ENCODE data around the gene NRF1.

The NRF1 gene

GRCh38 chr7:129785685-129786514 lies 174.4 kb downstream of the NRF1 start:
- DNase-seq (ENCODE audit: insufficient read length, low spot score), result no peak
- TF ChIP-seq, protein P1, sequence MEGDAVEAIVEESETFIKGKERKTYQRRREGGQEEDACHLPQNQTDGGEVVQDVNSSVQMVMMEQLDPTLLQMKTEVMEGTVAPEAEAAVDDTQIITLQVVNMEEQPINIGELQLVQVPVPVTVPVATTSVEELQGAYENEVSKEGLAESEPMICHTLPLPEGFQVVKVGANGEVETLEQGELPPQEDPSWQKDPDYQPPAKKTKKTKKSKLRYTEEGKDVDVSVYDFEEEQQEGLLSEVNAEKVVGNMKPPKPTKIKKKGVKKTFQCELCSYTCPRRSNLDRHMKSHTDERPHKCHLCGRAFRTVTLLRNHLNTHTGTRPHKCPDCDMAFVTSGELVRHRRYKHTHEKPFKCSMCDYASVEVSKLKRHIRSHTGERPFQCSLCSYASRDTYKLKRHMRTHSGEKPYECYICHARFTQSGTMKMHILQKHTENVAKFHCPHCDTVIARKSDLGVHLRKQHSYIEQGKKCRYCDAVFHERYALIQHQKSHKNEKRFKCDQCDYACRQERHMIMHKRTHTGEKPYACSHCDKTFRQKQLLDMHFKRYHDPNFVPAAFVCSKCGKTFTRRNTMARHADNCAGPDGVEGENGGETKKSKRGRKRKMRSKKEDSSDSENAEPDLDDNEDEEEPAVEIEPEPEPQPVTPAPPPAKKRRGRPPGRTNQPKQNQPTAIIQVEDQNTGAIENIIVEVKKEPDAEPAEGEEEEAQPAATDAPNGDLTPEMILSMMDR (IDR thresholded peaks at IDR 0.05; ENCODE audit: insufficient read depth, missing control alignments), result no peak
- no peak for FAIRE-seq

- DNase-seq (ENCODE audit: insufficient read length, low spot score) (no peak), FAIRE-seq (no peak)
- TF ChIP-seq, protein P1 (IDR thresholded peaks at IDR 0.05; ENCODE audit: insufficient read depth, missing control alignments), result no peak
Observed at GRCh38 chr7:129786825-129787563, 175.5 kb downstream of the NRF1 start.

DNA sequence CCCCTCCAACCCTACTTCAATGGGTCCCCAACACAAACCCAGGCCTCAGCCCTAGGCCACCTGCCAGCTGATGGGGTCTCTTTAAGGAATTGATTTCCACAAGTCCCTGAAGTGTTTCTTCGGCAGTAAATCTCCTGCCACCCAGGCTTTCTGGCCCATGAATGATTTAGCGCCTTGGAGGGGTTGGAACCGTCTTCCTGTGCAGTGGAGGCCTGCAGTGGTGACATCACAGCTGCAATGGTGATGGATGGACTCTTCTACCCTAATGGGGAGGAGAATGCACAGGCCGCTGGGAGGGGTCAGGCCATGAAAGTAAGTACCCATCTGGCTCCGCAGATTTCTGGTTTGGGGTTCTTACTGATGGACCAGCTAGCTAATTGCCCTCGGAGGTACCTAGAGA lies 177.5 kb downstream of the NRF1 start:
- DNase-seq (ENCODE audit: insufficient read length, low spot score), result no peak
- TF ChIP-seq, protein P1 (IDR thresholded peaks at IDR 0.05; ENCODE audit: insufficient read depth, missing control alignments), result no peak

GRCh38 chr7:129789652-129790051 lies 178.1 kb downstream of the NRF1 start:
- DNase-seq (ENCODE audit: insufficient read length, low spot score) (no peak), FAIRE-seq (no peak)
- TF ChIP-seq, protein P1 (IDR thresholded peaks at IDR 0.05; ENCODE audit: insufficient read depth, missing control alignments), result no peak

More for the DNA sequence above, 177.5 kb downstream of the NRF1 start:
- FAIRE-seq, result no peak

GRCh38 chr7:129790136-129790535 lies 178.6 kb downstream of the NRF1 start:
- FAIRE-seq, result no peak
- no peak for DNase-seq (ENCODE audit: insufficient read length, low spot score)

GRCh38 chr7:129792721-129793120 lies 181.2 kb downstream of the NRF1 start:
- no peak for DNase-seq (ENCODE audit: insufficient read length, low spot score)
- FAIRE-seq, result no peak
- TF ChIP-seq, protein P1 (IDR thresholded peaks at IDR 0.05; ENCODE audit: insufficient read depth, missing control alignments), result no peak

More at GRCh38 chr7:129790136-129790535, 178.6 kb downstream of the NRF1 start:
- TF ChIP-seq, protein P1 (IDR thresholded peaks at IDR 0.05; ENCODE audit: insufficient read depth, missing control alignments), result no peak
